ENCODE results near the gene INHBA.

The INHBA gene

GRCh38 chr7:41702635-41703371 is at the start of gene INHBA:
INHBA (minus strand) TSS chr7:41703090; CDS start chr7:41700374, 2,716 bp downstream.
- Histone ChIP-seq H3K9me3 (ENCODE audit: low read length) (no peaks in the 10 kb centered on the region), H3F3A (ENCODE audit: insufficient read depth, low read length) (no peaks in the 10 kb centered on the region), H3K9ac (ENCODE audit: low read length) (no peak within 1 kb of the TSS), H4K20me1 (ENCODE audit: insufficient read depth, low read length) (no peaks in the 10 kb centered on the region), H3K4me1 (ENCODE audit: insufficient read depth, low read length, severe bottlenecking) (peaks cover 7% of the 10 kb centered on the region), H2AFZ (ENCODE audit: low read length) (no peak within 1 kb of the TSS), H3K27me3 (ENCODE audit: insufficient read depth, low read length) (no peaks in the 10 kb centered on the region), H3K36me3 (ENCODE audit: insufficient read depth, low read length) (no peaks in the 10 kb centered on the region), H3K4me3 (ENCODE audit: low read depth, low read length, poor library complexity, severe bottlenecking) (no peak within 1 kb of the TSS), H3K27ac (ENCODE audit: low read depth, low read length, poor library complexity, severe bottlenecking) (no peak within 1 kb of the TSS), H3K79me2 (ENCODE audit: insufficient read depth, low read length) (no peaks in the 10 kb centered on the region), H3K9me2 (ENCODE audit: low read depth, low read length) (no peaks in the 10 kb centered on the region), H3K4me2 (ENCODE audit: low read length) (no peak within 1 kb of the TSS)
- TF ChIP-seq, protein P1, sequence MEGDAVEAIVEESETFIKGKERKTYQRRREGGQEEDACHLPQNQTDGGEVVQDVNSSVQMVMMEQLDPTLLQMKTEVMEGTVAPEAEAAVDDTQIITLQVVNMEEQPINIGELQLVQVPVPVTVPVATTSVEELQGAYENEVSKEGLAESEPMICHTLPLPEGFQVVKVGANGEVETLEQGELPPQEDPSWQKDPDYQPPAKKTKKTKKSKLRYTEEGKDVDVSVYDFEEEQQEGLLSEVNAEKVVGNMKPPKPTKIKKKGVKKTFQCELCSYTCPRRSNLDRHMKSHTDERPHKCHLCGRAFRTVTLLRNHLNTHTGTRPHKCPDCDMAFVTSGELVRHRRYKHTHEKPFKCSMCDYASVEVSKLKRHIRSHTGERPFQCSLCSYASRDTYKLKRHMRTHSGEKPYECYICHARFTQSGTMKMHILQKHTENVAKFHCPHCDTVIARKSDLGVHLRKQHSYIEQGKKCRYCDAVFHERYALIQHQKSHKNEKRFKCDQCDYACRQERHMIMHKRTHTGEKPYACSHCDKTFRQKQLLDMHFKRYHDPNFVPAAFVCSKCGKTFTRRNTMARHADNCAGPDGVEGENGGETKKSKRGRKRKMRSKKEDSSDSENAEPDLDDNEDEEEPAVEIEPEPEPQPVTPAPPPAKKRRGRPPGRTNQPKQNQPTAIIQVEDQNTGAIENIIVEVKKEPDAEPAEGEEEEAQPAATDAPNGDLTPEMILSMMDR (IDR thresholded peaks at IDR 0.05; ENCODE audit: low read length): no peak
- TF ChIP-seq EZH2 (IDR thresholded peaks at IDR 0.05; ENCODE audit: borderline replicate concordance, low read length): no peak

GRCh38 chr7:41752615-41753014 is 49.7 kb upstream of the INHBA start:
- Histone ChIP-seq H3K9me2 (ENCODE audit: low read depth, low read length) (no peaks in the 10 kb centered on the region), H2AFZ (ENCODE audit: low read length) (no peak overlapping the region), H3K4me2 (ENCODE audit: low read length) (no peak overlapping the region), H3K4me3 (ENCODE audit: low read depth, low read length, poor library complexity, severe bottlenecking) (no peak overlapping the region), H3K9ac (ENCODE audit: low read length) (no peak overlapping the region), H3K36me3 (ENCODE audit: insufficient read depth, low read length) (no peaks in the 10 kb centered on the region), H3K79me2 (ENCODE audit: insufficient read depth, low read length) (no peaks in the 10 kb centered on the region), H3K4me1 (ENCODE audit: insufficient read depth, low read length, severe bottlenecking) (no peaks in the 10 kb centered on the region), H3K27ac (ENCODE audit: low read depth, low read length, poor library complexity, severe bottlenecking) (no peak overlapping the region), H3K9me3 (ENCODE audit: low read length) (peaks cover 16% of the 10 kb centered on the region), H3F3A (ENCODE audit: insufficient read depth, low read length) (no peaks in the 10 kb centered on the region), H3K27me3 (ENCODE audit: insufficient read depth, low read length) (no peaks in the 10 kb centered on the region), H4K20me1 (ENCODE audit: insufficient read depth, low read length) (no peaks in the 10 kb centered on the region)
- no peak for TF ChIP-seq EZH2 (IDR thresholded peaks at IDR 0.05; ENCODE audit: borderline replicate concordance, low read length)
- TF ChIP-seq, protein P1 (IDR thresholded peaks at IDR 0.05; ENCODE audit: low read length): no peak

GRCh38 chr7:41750661-41751540 is 48.0 kb upstream of the INHBA start:
- Histone ChIP-seq H4K20me1 (ENCODE audit: insufficient read depth, low read length) (no peaks in the 10 kb centered on the region), H3K9me3 (ENCODE audit: low read length) (peaks cover 10% of the 10 kb centered on the region; the same call in 1 of the 2 replicates), H3K4me1 (ENCODE audit: insufficient read depth, low read length, severe bottlenecking) (no peaks in the 10 kb centered on the region), H3K9ac (ENCODE audit: low read length) (no peak overlapping the region), H2AFZ (ENCODE audit: low read length) (no peak overlapping the region), H3K27ac (ENCODE audit: low read depth, low read length, poor library complexity, severe bottlenecking) (no peak overlapping the region), H3K27me3 (ENCODE audit: insufficient read depth, low read length) (no peaks in the 10 kb centered on the region), H3K9me2 (ENCODE audit: low read depth, low read length) (no peaks in the 10 kb centered on the region), H3K36me3 (ENCODE audit: insufficient read depth, low read length) (no peaks in the 10 kb centered on the region), H3F3A (ENCODE audit: insufficient read depth, low read length) (no peaks in the 10 kb centered on the region), H3K79me2 (ENCODE audit: insufficient read depth, low read length) (no peaks in the 10 kb centered on the region), H3K4me2 (ENCODE audit: low read length) (no peak overlapping the region), H3K4me3 (ENCODE audit: low read depth, low read length, poor library complexity, severe bottlenecking) (no peak overlapping the region)
- no peak for TF ChIP-seq EZH2 (IDR thresholded peaks at IDR 0.05; ENCODE audit: borderline replicate concordance, low read length)
- TF ChIP-seq, protein P1 (IDR thresholded peaks at IDR 0.05; ENCODE audit: low read length): no peak
